ENCODE data around the gene KRT75. TPM values are rescaled to one million over a fixed set of nuclear protein-coding genes. Genes with fewer than 3 reads are reported as not detected.

The KRT75 gene
- total RNA-seq, 1 experiment from 2014 or later, result not detected

DNA sequence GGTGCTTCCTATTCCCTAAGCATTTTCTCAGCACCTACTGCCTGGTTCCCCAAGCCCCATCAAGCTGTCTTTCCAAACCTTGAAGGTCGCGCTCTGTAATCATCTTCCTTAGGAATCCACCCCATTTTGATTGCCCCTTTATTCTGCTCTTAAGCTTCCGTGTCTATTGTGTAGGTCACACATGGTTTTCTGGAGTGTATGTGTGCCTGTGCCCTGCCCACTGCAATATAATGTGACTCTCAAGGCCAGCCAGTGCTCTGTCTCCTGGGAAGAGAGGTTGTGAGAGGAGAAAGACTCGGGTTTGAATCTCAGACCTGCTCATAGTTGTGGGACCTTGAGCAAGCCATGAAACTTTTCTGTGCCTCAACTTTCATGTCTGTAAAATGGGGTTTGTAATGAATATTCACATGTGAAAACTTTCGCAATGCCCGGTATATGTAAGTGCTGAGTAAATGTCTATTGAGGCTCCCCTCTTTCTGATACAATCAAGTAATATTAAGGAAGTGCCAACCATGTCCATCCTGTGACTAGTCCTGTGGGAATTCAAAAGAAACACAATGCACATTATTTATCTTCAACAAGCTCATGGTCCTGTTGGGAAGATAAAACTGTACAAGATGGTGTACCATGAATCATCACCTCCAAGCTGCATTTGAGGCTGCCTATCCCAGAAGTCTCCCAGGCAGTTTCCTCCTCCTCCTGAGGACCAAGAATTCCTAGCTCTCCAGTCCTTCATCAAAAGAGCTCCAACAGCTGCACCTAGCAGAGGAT is 774 bp upstream of the KRT75 start:
- RAD21 ChIA-PET (ENCODE audit: low non-redundant PET in 1 of 2, low total read pairs in 2 of 2, uncharacterized antibody in 2 of 2, unreplicated experiment in 2 of 2), result no interaction called here
- CTCF ChIA-PET, result interaction anchor here (1.8 kb wide), 1 partner anchor 436 kb away, joined by 3 read pairs; no protein-coding TSS in a partner anchor
- intact Hi-C loops (cut with micrococcal nuclease), result no loop called here
- Histone ChIP-seq H2AFZ (ENCODE audit: low read depth, low read length, poor library complexity, severe bottlenecking) (no peak overlapping the region), H3K9me3 (ENCODE audit: control insufficient read depth in 1 of 2, insufficient read depth in 1 of 2, low read depth in 1 of 2, low read length in 2 of 2) (no peaks in the 10 kb centered on the region), H3K9ac (ENCODE audit: low read length) (no peak overlapping the region), H3K4me1 (ENCODE audit: control insufficient read depth in 1 of 2, insufficient read depth in 2 of 2, low read length in 2 of 2) (peaks cover 2 to 46% of the 10 kb centered on the region in 2 experiments; a peak in 3 of 4 replicates), H4K20me1 (ENCODE audit: insufficient read depth) (no peaks in the 10 kb centered on the region), H3K27me3 (ENCODE audit: insufficient read depth, low read length) (no peaks in the 10 kb centered on the region; the same call in 1 of the 2 replicates), H3K9me2 (ENCODE audit: insufficient read depth) (no peaks in the 10 kb centered on the region), H3K27ac (ENCODE audit: low read depth, low read length) (no peak overlapping the region), H3K4me2 (ENCODE audit: low read length) (no peak overlapping the region), H3K36me3 (ENCODE audit: control insufficient read depth in 1 of 2, insufficient read depth in 2 of 2, low read length in 2 of 2) (no peaks in the 10 kb centered on the region), H3K4me3 (replicated peaks in 1 of 2; ENCODE audit: low read depth in 1 of 2, low read length in 2 of 2) (no peak overlapping the region), H3K79me2 (ENCODE audit: insufficient read depth, low read length) (no peaks in the 10 kb centered on the region)
- DNase-seq (ENCODE audit: low read depth, low spot score), result no peak
- ATAC-seq, result no peak
- no peak for TF ChIP-seq ZFX (IDR thresholded peaks at IDR 0.05)
- TF ChIP-seq EZH2 (IDR thresholded peaks at IDR 0.05), result no peak
- TF ChIP-seq YY1 (IDR thresholded peaks at IDR 0.05; ENCODE audit: extremely low read depth, insufficient replicate concordance, low read depth, low read length), result no peak
- no peak for TF ChIP-seq POLR2AphosphoS5 (IDR thresholded peaks at IDR 0.05; ENCODE audit: low read depth, low read length)
- TF ChIP-seq EZH2phosphoT487 (IDR thresholded peaks at IDR 0.05; ENCODE audit: borderline replicate concordance), result no peak
- no peak for TF ChIP-seq JUND (IDR thresholded peaks at IDR 0.05)
- TF ChIP-seq, protein P1, sequence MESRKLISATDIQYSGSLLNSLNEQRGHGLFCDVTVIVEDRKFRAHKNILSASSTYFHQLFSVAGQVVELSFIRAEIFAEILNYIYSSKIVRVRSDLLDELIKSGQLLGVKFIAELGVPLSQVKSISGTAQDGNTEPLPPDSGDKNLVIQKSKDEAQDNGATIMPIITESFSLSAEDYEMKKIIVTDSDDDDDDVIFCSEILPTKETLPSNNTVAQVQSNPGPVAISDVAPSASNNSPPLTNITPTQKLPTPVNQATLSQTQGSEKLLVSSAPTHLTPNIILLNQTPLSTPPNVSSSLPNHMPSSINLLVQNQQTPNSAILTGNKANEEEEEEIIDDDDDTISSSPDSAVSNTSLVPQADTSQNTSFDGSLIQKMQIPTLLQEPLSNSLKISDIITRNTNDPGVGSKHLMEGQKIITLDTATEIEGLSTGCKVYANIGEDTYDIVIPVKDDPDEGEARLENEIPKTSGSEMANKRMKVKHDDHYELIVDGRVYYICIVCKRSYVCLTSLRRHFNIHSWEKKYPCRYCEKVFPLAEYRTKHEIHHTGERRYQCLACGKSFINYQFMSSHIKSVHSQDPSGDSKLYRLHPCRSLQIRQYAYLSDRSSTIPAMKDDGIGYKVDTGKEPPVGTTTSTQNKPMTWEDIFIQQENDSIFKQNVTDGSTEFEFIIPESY (IDR thresholded peaks at IDR 0.05; ENCODE audit: extremely low read depth, insufficient replicate concordance, low read length), result no peak
- TF ChIP-seq EGR1 (IDR thresholded peaks at IDR 0.05; ENCODE audit: low read depth), result no peak
- no peak for TF ChIP-seq POLR2A (IDR thresholded peaks at IDR 0.05; ENCODE audit: borderline replicate concordance, extremely low read depth, insufficient read depth, insufficient read length)
- no peak for TF ChIP-seq TCF7L2 (IDR thresholded peaks at IDR 0.05; ENCODE audit: borderline replicate concordance, extremely low read depth, insufficient read depth, insufficient read length)
- TF ChIP-seq RAD21 (IDR thresholded peaks at IDR 0.05; ENCODE audit: low read depth), result no peak
- TF ChIP-seq, protein P2, sequence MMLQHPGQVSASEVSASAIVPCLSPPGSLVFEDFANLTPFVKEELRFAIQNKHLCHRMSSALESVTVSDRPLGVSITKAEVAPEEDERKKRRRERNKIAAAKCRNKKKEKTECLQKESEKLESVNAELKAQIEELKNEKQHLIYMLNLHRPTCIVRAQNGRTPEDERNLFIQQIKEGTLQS (IDR thresholded peaks at IDR 0.05), result no peak
- BruUV-seq (replicated peaks), result no TSS peak
- POLR2A ChIA-PET, result interaction anchor here (1.0 kb wide), 1 partner anchor 10 kb away, joined by 3 read pairs; no protein-coding TSS in a partner anchor
